Measurements from ENCODE around the gene PIGL.
"Not testable (repeated sequence)": the region's sequence is repeated elsewhere in the genome, so short reads cannot be mapped to it uniquely, and the experiment has no call there.

Gene PIGL

GRCh38 chr17:16281351-16281750 is 64.3 kb downstream of the PIGL start:
- no peak for DNase-seq

GRCh38 chr17:16282522-16282921 is 65.5 kb downstream of the PIGL start:
- DNase-seq = no peak

DNA sequence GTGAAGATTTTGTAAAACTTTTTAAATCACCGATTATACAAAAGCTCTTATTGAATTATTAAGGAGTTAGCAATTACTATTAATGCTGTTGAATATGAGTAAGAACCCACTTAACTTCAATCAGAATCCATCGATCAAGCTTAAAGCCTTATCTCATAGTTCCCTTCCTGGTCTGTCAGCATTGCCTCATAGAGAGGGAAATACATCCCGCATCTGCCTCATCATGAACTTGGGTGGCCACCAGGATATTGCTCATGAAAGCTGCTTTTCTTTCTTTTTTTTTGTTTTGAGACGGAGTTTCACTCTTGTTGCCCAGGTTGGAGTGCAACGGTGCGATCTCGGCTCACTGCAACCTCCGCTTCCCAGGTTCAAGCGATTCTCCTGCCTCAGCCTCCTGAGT is 66.7 kb downstream of the PIGL start:
- DNase-seq = no peak

- DNase-seq = no peak
Measured at GRCh38 chr17:16285646-16286008, 68.6 kb downstream of the PIGL start.

- no peak for DNase-seq
Measured at GRCh38 chr17:16286009-16286946, 69.3 kb downstream of the PIGL start.

- DNase-seq = no peak
Measured at GRCh38 chr17:16286947-16287562, 70.0 kb downstream of the PIGL start.

- DNase-seq = no peak
Measured at GRCh38 chr17:16287563-16288027, 70.6 kb downstream of the PIGL start.

GRCh38 chr17:16288860-16289571 is 72.0 kb downstream of the PIGL start:
- no peak for DNase-seq

DNA sequence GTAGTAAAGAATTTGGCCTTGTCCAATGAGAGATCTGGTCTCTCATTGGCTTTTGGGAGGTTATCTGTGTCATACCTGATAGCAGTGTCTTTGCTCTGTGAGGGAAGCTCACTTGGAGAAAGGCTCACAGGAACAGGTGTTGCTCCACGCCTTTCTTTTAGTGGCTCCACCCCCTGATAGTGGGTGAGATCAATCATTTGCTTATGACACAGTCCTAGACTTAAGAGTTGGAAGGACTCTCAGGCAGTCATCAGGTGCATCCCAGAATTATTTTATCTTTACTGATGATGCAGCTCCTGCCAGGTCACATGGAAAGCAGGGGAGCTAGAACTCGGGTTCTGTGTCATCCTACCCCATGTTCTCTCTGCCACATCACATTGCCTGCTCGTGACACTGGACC is 76.9 kb downstream of the PIGL start:
- no peak for DNase-seq

- DNase-seq = no peak
Measured at GRCh38 chr17:16294560-16294959, 77.5 kb downstream of the PIGL start.

GRCh38 chr17:16296072-16296471 is 79.1 kb downstream of the PIGL start:
- DNase-seq = not testable (repeated sequence)

DNA sequence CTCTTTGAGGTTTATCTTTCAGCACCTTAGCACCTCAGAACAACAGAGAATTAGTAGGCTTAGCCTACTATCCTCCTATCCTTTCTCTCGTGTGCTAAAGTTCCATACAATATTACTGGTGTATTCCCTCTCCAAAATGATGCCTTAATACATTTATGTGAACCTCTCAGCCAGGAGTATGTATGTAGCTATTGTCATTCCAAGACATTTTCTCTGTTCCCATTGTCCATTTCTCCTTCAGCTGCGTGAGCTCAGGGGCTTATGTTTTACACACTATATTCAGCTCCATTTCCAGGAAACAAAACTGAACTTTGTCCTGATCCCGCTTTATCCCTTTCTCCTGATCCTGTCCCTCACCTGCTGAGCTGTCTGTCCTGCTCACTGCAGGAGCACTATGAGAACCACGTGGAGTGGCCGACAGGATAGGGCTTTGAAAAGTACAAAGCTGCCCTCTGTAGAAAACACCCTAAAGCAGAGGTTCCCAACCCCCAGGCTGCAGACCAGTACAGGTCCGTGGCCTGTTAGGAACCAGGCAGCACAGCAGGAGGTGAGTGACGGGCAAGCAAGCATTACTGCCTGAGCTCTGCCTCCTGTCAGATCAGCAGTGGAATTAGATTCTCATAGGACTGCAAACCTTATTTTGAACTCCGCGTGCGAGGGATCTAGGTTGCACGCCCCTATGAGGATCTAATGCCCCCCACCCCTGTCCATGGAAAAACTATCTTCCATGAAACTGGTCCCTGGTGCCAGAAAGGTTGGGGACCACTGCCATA is 80.5 kb downstream of the PIGL start:
- DNase-seq = no peak

DNA sequence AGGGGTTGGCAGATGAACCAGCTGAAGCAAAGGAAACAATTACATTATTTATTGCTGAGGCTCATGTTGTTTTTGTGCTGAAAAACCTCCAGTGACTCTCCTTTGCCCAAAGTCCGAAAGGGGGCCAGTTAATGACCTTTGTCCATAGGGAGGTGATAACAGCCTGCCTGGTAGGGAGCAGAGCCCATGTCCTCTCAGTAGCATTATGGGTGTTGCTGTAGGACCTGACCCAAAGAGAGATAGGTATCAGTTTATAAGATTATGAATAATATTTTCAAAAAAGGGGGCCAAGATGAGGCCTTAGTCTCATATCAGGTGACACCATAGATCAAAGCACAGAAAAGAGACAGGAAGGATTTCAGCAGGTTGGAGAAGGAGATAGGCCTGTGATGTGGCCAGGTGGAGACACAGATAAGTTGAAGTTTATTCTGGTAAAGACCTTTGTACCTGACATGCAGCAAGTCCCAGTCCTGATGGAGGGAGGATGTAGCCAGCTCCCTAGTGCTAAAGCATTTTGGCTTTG is 81.2 kb downstream of the PIGL start:
- DNase-seq = no peak

- no peak for DNase-seq
Measured at GRCh38 chr17:16300554-16300953, 83.5 kb downstream of the PIGL start.

GRCh38 chr17:16301963-16302855 is 85.2 kb downstream of the PIGL start:
- DNase-seq = no peak

DNA sequence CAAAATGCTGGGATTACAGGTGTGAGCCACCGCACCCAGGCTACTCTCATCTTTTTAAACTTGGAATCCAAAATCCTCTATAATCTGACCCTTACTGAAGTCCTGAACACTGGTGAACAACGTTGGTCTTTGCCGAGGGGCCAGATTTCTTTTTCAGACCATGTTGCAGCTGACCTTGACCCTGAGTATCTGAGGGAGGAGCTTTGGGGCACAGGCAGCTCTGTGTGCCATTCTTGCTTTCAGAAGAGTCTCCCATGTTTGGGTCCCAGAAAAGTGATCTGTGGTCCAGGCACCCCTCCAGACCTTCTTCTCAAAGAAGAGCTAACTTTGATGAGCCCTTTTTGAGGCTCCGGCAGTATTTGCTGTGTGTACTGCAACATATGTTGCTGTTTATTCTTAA is 85.8 kb downstream of the PIGL start:
- DNase-seq = no peak

GRCh38 chr17:16304830-16305229 is 87.8 kb downstream of the PIGL start:
- DNase-seq = no peak

DNA sequence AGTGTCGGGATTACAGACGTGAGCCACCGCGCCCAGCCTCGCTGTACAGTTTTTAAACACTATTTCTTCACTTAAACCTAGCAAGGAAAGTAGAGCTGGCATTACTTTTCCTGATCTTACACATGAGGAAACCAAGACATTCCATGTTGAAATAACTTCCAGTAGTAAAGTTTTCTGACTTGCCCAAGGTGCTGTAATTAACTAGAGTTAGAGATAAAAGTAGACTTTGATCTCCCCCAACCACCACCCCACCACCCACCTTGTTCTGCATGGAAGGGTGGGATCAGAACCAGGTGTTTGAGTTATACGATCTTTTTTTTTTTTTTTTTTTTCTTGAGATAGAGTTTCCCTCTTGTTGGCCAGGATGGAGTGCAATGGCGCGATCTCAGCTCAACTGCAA is 89.2 kb downstream of the PIGL start:
- DNase-seq = no peak

DNA sequence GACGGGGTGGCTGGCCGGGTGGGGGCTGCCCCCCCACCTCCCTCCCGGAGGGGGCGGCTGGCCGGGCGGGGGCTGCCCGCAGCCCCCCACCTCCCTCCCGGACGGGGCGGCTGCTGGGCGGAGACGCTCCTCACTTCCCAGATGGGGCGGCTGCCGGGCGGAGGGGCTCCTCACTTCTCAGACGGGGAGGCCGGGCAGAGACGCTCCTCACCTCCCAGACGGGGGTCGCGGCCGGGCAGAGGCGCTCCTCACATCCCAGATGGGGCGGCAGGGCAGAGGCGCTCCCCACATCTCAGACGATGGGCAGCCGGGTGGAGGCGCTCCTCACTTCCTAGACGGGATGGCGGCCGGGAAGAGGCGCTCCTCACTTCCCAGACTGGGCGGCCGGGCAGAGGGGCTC is 95.1 kb downstream of the PIGL start:
- DNase-seq = not testable (repeated sequence)

DNA sequence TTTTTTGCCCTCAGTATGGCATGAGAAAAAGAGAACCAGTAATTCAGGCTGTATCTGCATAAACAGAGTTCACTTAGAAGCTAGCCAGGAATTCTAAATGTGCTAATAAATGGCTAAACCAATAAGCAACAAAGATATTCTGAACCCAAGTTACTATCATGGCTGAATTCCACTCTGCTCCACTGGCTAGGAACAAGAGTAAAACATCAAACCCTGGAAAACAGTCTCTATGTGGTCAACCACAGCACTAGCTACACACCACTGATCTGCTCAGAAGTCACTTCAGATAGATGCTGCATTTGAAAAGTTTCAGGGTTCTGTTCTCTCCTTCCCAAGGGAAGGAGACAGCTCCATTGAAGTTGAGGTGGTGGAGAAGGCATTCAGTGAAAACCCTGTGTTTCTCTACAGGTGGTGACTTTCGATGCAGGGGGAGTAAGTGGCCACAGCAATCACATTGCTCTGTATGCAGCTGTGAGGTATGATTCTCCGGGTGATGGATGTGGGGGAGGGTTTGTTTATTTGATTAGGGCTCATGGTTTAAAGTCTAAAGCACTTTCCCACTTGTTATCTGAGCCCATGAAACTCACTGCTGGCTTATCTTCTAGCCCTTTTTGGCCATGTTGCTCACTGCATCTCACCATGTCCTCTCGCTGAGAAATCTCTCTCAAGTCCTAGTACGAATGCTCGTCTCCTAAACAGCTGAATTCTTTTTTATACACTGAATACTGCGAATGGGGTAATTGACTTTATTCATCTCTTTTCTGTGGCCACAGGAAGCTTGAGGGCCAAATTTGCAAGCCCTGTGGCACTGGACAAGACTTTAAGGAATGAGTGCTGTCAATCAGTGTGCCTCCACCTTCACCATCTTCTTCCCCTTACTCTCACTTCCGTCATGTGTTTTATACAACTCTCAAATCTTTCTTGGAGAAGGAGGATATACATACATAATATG is 96.4 kb downstream of the PIGL start:
- no peak for DNase-seq

Measured in NCI-H2029 (cell line).